ENCODE data around the gene CACNA2D2. TPM values are rescaled to one million over a fixed set of nuclear protein-coding genes. Genes with fewer than 3 reads are reported as not detected.
A peak's percentile ranks its signal among the peaks of the same experiment; 100 is the strongest.

Gene CACNA2D2
- total and polyA plus RNA-seq, 2 of the 13 experiments (the other 11 are each of a cell fraction or from before 2014, with no cell fraction given) = not detected

DNA sequence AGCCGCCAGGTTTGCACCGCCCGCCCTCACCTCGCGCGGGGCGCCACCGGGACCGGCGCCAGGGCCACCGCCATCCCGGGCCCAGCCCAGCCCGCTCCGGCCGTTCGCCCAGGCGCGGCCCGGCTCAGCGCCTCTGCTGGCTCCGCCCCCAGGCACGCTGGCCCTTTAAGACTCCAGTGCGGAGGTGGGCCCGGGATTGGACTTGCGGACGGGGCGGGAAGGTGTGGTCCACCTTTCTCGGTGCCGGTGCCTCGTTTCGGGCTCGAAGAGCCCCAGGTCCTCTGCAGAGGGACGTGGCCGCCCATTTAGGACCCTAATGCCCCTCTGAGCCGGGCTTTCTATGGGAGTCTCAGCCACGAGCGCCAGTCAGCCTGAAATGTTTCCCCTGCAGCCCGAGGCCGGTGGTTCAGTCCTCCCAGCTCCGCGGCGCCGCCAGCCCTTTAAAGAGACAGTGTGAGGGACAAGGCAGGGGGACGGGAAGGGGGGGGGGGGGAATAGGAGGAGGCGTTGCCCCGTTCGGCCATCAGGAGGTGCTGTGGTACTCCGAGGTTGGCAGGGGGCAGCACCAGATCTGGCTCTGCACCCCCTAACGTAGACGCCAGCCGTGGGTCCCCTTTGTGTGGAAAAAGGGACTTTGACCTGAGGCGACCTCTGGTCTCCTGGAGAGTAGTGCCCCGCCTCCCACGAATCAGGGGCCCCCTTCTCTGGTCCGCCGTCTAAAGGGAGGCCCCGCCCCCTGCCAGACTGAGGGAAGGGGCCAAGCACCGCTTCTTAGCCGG lies 181.9 kb downstream of the CACNA2D2 start (continued):
- TF ChIP-seq, protein P1, sequence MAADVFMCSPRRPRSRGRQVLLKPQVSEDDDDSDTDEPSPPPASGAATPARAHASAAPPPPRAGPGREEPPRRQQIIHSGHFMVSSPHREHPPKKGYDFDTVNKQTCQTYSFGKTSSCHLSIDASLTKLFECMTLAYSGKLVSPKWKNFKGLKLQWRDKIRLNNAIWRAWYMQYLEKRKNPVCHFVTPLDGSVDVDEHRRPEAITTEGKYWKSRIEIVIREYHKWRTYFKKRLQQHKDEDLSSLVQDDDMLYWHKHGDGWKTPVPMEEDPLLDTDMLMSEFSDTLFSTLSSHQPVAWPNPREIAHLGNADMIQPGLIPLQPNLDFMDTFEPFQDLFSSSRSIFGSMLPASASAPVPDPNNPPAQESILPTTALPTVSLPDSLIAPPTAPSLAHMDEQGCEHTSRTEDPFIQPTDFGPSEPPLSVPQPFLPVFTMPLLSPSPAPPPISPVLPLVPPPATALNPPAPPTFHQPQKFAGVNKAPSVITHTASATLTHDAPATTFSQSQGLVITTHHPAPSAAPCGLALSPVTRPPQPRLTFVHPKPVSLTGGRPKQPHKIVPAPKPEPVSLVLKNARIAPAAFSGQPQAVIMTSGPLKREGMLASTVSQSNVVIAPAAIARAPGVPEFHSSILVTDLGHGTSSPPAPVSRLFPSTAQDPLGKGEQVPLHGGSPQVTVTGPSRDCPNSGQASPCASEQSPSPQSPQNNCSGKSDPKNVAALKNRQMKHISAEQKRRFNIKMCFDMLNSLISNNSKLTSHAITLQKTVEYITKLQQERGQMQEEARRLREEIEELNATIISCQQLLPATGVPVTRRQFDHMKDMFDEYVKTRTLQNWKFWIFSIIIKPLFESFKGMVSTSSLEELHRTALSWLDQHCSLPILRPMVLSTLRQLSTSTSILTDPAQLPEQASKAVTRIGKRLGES (CRISPR knock-in tag; IDR thresholded peaks at IDR 0.05; ENCODE audit: borderline replicate concordance) = no peak
- TF ChIP-seq RELA (CRISPR knock-in tag; IDR thresholded peaks at IDR 0.05) (no peak), ZNF552 (CRISPR knock-in tag; IDR thresholded peaks at IDR 0.05; ENCODE audit: borderline replicate concordance) (no peak; the same call in 1 of the 2 replicates), HNRNPLL (IDR thresholded peaks at IDR 0.05; ENCODE audit: low read depth, low read length, poor library complexity, severe bottlenecking) (peak; percentile 14), ZNF547 (CRISPR knock-in tag; IDR thresholded peaks at IDR 0.05) (no peak), MAFG (CRISPR knock-in tag; IDR thresholded peaks at IDR 0.05) (no peak), ZFP36L2 (CRISPR knock-in tag; IDR thresholded peaks at IDR 0.05) (no peak), FOXC1 (CRISPR knock-in tag; IDR thresholded peaks at IDR 0.05; ENCODE audit: borderline replicate concordance) (no peak), ZNF713 (CRISPR knock-in tag; IDR thresholded peaks at IDR 0.05) (no peak), ZNF773 (CRISPR knock-in tag; IDR thresholded peaks at IDR 0.05; ENCODE audit: borderline replicate concordance) (peak; percentile 27; the same call in 1 of the 2 replicates), ZNF614 (CRISPR knock-in tag; IDR thresholded peaks at IDR 0.05; ENCODE audit: borderline replicate concordance) (0 out of 2 replicates have a peak, but pooled peaks have one; percentile 53), NFIB (CRISPR knock-in tag; IDR thresholded peaks at IDR 0.05; ENCODE audit: borderline replicate concordance) (no peak), NR2F6 (IDR thresholded peaks at IDR 0.05) (peak; percentile 57; the same call in 1 of the 2 replicates), NR2F6 (CRISPR knock-in tag; IDR thresholded peaks at IDR 0.05) (peak; percentile 71), SNRNP70 (IDR thresholded peaks at IDR 0.05; ENCODE audit: low read depth, low read length) (no peak), ZSCAN29 (CRISPR knock-in tag; conservative IDR thresholded peaks at IDR 0.05) (peak; percentile 45; the same call in 1 of the 2 replicates), CREB1 (IDR thresholded peaks at IDR 0.05) (no peak), CREB1 (CRISPR knock-in tag; IDR thresholded peaks at IDR 0.05) (peak; percentile 56; the same call in 1 of the 2 replicates), ZNF598 (CRISPR knock-in tag; IDR thresholded peaks at IDR 0.05; ENCODE audit: borderline replicate concordance) (no peak), ZNF557 (CRISPR knock-in tag; IDR thresholded peaks at IDR 0.05) (no peak), TAF1 (CRISPR knock-in tag; IDR thresholded peaks at IDR 0.05) (0 out of 2 replicates have a peak, but pooled peaks have one; percentile 4), MIER3 (CRISPR knock-in tag; IDR thresholded peaks at IDR 0.05; ENCODE audit: borderline replicate concordance) (no peak), ZNF879 (CRISPR knock-in tag; IDR thresholded peaks at IDR 0.05) (no peak)
- TF ChIP-seq, protein P2, sequence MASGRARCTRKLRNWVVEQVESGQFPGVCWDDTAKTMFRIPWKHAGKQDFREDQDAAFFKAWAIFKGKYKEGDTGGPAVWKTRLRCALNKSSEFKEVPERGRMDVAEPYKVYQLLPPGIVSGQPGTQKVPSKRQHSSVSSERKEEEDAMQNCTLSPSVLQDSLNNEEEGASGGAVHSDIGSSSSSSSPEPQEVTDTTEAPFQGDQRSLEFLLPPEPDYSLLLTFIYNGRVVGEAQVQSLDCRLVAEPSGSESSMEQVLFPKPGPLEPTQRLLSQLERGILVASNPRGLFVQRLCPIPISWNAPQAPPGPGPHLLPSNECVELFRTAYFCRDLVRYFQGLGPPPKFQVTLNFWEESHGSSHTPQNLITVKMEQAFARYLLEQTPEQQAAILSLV (CRISPR knock-in tag; IDR thresholded peaks at IDR 0.05; ENCODE audit: borderline replicate concordance) = no peak
- TF ChIP-seq, protein P3, sequence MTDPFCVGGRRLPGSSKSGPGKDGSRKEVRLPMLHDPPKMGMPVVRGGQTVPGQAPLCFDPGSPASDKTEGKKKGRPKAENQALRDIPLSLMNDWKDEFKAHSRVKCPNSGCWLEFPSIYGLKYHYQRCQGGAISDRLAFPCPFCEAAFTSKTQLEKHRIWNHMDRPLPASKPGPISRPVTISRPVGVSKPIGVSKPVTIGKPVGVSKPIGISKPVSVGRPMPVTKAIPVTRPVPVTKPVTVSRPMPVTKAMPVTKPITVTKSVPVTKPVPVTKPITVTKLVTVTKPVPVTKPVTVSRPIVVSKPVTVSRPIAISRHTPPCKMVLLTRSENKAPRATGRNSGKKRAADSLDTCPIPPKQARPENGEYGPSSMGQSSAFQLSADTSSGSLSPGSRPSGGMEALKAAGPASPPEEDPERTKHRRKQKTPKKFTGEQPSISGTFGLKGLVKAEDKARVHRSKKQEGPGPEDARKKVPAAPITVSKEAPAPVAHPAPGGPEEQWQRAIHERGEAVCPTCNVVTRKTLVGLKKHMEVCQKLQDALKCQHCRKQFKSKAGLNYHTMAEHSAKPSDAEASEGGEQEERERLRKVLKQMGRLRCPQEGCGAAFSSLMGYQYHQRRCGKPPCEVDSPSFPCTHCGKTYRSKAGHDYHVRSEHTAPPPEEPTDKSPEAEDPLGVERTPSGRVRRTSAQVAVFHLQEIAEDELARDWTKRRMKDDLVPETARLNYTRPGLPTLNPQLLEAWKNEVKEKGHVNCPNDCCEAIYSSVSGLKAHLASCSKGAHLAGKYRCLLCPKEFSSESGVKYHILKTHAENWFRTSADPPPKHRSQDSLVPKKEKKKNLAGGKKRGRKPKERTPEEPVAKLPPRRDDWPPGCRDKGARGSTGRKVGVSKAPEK (CRISPR knock-in tag; IDR thresholded peaks at IDR 0.05; ENCODE audit: borderline replicate concordance) = no peak

Data from HepG2 (cell line).